Measurements from ENCODE around the gene ZGRF1.
A peak's percentile ranks its signal among the peaks of the same experiment; 100 is the strongest.

ZGRF1 gene

GRCh38 chr4:112516066-112516470, 120.6 kb downstream of the ZGRF1 start, which contains the start of gene NEUROG2:
NEUROG2 (minus strand) TSS chr4:112516180; CDS start chr4:112515475, 705 bp downstream.
- peaks cover 19 to 30% (median 26%) of the 10 kb centered on the region in 10 experiments for H3K4me1 ChIP-seq
- H3K27me3 ChIP-seq: peaks cover 100% of the 10 kb centered on the region in 11 experiments
- peaks cover 23 to 45% (median 28%) of the 10 kb centered on the region in 11 experiments for H3K9me3 ChIP-seq (replicated peaks in 1 of 11)
- peak within 1 kb of the TSS in 4 of 11 experiments; percentile 8 to 52 (median 12); a peak in 5 of 22 replicates for H3K9ac ChIP-seq
- peak within 1 kb of the TSS; percentile 71 to 97 (median 94) for H3K4me2 ChIP-seq
- TF ChIP-seq Cebpa-rat (IDR thresholded peaks at IDR 0.05): no peak
- no peaks in the 10 kb centered on the region for H3K36me3 ChIP-seq
- H3K4me3 ChIP-seq: peak within 1 kb of the TSS; percentile 48 to 74 (median 61)
- peaks cover 0 to 76% (median 44%) of the 10 kb centered on the region in 11 experiments; a peak in 18 of 22 replicates for H4K20me1 ChIP-seq
- H3K27ac ChIP-seq: no peak within 1 kb of the TSS

GRCh38 chr4:112515198-112516065, 121.3 kb downstream of the ZGRF1 start:
- peak overlapping the region in 4 of 11 experiments; percentile 8 to 52 (median 12); a peak in 5 of 22 replicates for H3K9ac ChIP-seq
- TF ChIP-seq Cebpa-rat (IDR thresholded peaks at IDR 0.05): no peak
- peaks cover 0 to 77% (median 45%) of the 10 kb centered on the region in 11 experiments; a peak in 18 of 22 replicates for H4K20me1 ChIP-seq
- H3K9me3 ChIP-seq (replicated peaks in 1 of 11): peaks cover 22 to 45% (median 27%) of the 10 kb centered on the region in 11 experiments
- peaks cover 100% of the 10 kb centered on the region in 11 experiments for H3K27me3 ChIP-seq
- H3K4me2 ChIP-seq: peak overlapping the region; percentile 71 to 97 (median 94)
- peaks cover 19 to 30% (median 26%) of the 10 kb centered on the region in 10 experiments for H3K4me1 ChIP-seq
- H3K27ac ChIP-seq: no peak overlapping the region
- peak overlapping the region; percentile 48 to 74 (median 61) for H3K4me3 ChIP-seq
- no peaks in the 10 kb centered on the region for H3K36me3 ChIP-seq

- Histone ChIP-seq H3K27ac (no peak overlapping the region), H3K4me1 (peaks cover 19 to 35% (median 26%) of the 10 kb centered on the region in 10 experiments), H3K9ac (peak overlapping the region in 3 of 11 experiments; percentile 10 to 52 (median 13); a peak in 3 of 22 replicates), H3K4me3 (peak overlapping the region; percentile 48 to 74 (median 61)), H3K9me3 (replicated peaks in 1 of 11) (peaks cover 15 to 40% (median 23%) of the 10 kb centered on the region in 11 experiments), H3K36me3 (no peaks in the 10 kb centered on the region), H3K4me2 (peak overlapping the region; percentile 71 to 97 (median 94)), H4K20me1 (peaks cover 0 to 70% (median 47%) of the 10 kb centered on the region in 11 experiments; a peak in 18 of 22 replicates), H3K27me3 (peaks cover 100% of the 10 kb centered on the region in 11 experiments)
- no peak for TF ChIP-seq Cebpa-rat (IDR thresholded peaks at IDR 0.05)
These were observed 122.0 kb downstream of the ZGRF1 start for GRCh38 chr4:112514647-112515197.

- no peak for TF ChIP-seq Cebpa-rat (IDR thresholded peaks at IDR 0.05)
- Histone ChIP-seq H3K4me2 (peak overlapping the region in 7 of 11 experiments; percentile 89 to 97 (median 96); a peak in 12 of 22 replicates), H3K4me1 (peaks cover 19 to 37% (median 26%) of the 10 kb centered on the region in 10 experiments), H4K20me1 (peaks cover 0 to 67% (median 47%) of the 10 kb centered on the region in 11 experiments; a peak in 18 of 22 replicates), H3K9me3 (replicated peaks in 1 of 11) (peaks cover 13 to 43% (median 21%) of the 10 kb centered on the region in 11 experiments), H3K27me3 (peaks cover 100% of the 10 kb centered on the region in 11 experiments), H3K4me3 (peak overlapping the region in 6 of 10 experiments; percentile 48 to 74 (median 62); a peak in 7 of 20 replicates), H3K36me3 (no peaks in the 10 kb centered on the region), H3K27ac (no peak overlapping the region), H3K9ac (no peak overlapping the region)
These were observed 122.6 kb downstream of the ZGRF1 start for GRCh38 chr4:112513971-112514646.

GRCh38 chr4:112511803-112512118, 124.9 kb downstream of the ZGRF1 start:
- Histone ChIP-seq H3K36me3 (no peaks in the 10 kb centered on the region), H3K4me3 (no peak overlapping the region), H3K27me3 (peaks cover 91 to 100% (median 98%) of the 10 kb centered on the region in 11 experiments), H3K9ac (no peak overlapping the region), H3K4me1 (peaks cover 16 to 29% (median 21%) of the 10 kb centered on the region in 10 experiments), H3K4me2 (no peak overlapping the region), H4K20me1 (peaks cover 0 to 49% (median 32%) of the 10 kb centered on the region in 11 experiments; a peak in 18 of 22 replicates), H3K9me3 (replicated peaks in 1 of 11) (peaks cover 13 to 46% (median 23%) of the 10 kb centered on the region in 11 experiments), H3K27ac (no peak overlapping the region)
- TF ChIP-seq Cebpa-rat (IDR thresholded peaks at IDR 0.05): no peak

- no peak for TF ChIP-seq Cebpa-rat (IDR thresholded peaks at IDR 0.05)
- Histone ChIP-seq H3K4me3 (peak overlapping the region in 1 of 10 experiments; percentile 8; a peak in 1 of 20 replicates), H3K27me3 (peaks cover 88 to 100% (median 95%) of the 10 kb centered on the region in 11 experiments), H3K36me3 (no peaks in the 10 kb centered on the region), H3K4me2 (no peak overlapping the region), H3K4me1 (peaks cover 11 to 24% (median 16%) of the 10 kb centered on the region in 10 experiments; a peak in 18 of 20 replicates), H3K9me3 (replicated peaks in 1 of 11) (peaks cover 13 to 46% (median 23%) of the 10 kb centered on the region in 11 experiments), H3K9ac (no peak overlapping the region), H3K27ac (no peak overlapping the region), H4K20me1 (peaks cover 0 to 43% (median 27%) of the 10 kb centered on the region in 11 experiments; a peak in 18 of 22 replicates)
These were observed 125.5 kb downstream of the ZGRF1 start for GRCh38 chr4:112511093-112511802.

GRCh38 chr4:112510291-112511092, 126.2 kb downstream of the ZGRF1 start:
- no peak for TF ChIP-seq Cebpa-rat (IDR thresholded peaks at IDR 0.05)
- H3K4me3 ChIP-seq: peak overlapping the region in 3 of 10 experiments; percentile 8 to 18 (median 10); a peak in 3 of 20 replicates

More at GRCh38 chr4:112510291-112511092, 126.2 kb downstream of the ZGRF1 start:
- Histone ChIP-seq H3K27me3 (peaks cover 80 to 99% (median 88%) of the 10 kb centered on the region in 11 experiments), H3K36me3 (no peaks in the 10 kb centered on the region), H3K4me2 (peak overlapping the region in 3 of 11 experiments; percentile 31 to 70 (median 68); a peak in 6 of 22 replicates), H4K20me1 (peaks cover 0 to 37% (median 22%) of the 10 kb centered on the region in 11 experiments; a peak in 14 of 22 replicates), H3K27ac (no peak overlapping the region), H3K9me3 (replicated peaks in 1 of 11) (peaks cover 13 to 42% (median 23%) of the 10 kb centered on the region in 11 experiments), H3K9ac (no peak overlapping the region), H3K4me1 (peaks cover 6 to 19% (median 10%) of the 10 kb centered on the region in 10 experiments; a peak in 18 of 20 replicates)

All from BLaER1 treated with 17β-estradiol and CSF1 and Interleukin-3, amounts not matched to agents 10 nM and 100 nM (cell line).